ENCODE measurements around the gene TMEM168.
"Not testable (repeated sequence)": the region's sequence is repeated elsewhere in the genome, so short reads cannot be mapped to it uniquely, and the experiment has no call there.

TMEM168 gene

GRCh38 chr7:112777406-112777805, 12.8 kb downstream of the TMEM168 start:
- no peak for DNase-seq

DNA sequence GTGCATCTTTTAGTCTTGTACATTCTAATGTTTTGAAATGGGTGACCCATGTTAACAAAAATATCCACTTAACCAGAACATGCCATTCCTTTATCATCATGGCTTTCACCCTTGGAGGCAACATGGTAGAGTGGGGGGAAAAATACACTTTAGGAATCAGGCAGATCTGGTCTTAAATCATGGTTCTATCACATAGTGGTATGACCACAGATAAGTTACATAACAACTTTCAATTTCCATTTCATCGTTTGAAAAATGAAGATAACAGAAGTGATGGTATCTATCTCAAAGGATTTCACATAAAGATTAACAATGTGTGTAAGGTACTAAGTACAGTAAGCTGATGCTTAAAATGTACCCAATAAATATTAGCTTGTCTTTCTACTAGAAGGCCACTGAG, 19.0 kb downstream of the TMEM168 start:
- DNase-seq = no peak

DNA sequence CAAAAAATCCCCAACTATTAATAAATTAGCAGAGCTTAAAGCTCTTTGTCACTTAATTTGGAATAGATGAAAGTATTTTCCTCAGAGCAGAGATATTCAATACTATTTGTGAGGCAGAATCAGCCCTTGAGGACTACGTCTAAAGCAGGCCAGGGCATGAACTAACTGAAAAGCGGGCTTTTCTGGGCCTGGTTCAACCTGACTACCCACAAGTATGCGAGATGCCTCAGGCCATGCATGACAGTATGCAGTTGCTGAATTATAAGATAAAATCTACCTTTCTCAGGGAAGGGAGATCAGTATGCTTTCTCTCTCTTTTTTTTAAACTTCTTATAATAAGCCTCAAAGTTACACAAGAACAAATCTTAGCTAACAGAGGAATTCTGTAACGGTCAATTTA, 20.1 kb downstream of the TMEM168 start:
- no peak for DNase-seq

DNA sequence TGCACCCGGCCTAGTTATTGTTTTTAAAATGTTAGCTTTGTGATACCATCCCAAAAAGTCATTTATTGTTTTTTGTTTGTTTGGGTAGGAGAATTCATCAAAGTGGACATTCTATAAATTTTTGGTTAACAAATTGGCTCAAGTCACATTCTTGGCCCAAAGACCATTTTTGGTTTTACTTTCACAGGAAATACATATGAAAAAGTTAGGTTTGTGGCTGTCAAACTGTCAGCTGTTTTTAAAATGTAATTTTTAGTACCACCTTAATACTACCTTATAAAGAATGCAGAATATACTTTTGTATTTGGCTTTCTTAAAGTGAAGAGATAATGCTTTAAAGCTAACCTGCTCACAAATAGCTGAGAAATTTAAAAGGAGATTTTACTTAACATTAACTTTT, 25.1 kb downstream of the TMEM168 start:
- peak; percentile 10 for DNase-seq

DNA sequence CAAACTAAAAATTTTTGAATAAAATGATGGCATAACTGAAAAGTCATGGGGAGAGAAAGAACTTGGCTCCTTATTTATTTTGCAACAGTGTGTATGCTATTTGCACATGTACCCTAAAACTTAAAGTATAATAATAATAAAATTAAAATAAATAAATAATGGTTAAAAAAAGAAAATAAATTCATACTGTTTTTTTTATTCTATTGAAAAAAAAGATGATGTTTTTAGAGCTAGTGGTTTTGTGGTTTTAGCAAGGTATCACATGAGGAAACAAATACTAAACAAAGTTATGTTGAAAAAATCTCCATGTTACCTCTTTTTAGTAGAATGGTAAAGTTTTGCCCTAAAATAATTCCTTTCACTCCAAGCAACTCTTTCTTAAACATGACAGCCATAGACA, 26.2 kb downstream of the TMEM168 start:
- DNase-seq = no peak

GRCh38 chr7:112763298-112763697, 26.9 kb downstream of the TMEM168 start:
- DNase-seq = no peak

DNA sequence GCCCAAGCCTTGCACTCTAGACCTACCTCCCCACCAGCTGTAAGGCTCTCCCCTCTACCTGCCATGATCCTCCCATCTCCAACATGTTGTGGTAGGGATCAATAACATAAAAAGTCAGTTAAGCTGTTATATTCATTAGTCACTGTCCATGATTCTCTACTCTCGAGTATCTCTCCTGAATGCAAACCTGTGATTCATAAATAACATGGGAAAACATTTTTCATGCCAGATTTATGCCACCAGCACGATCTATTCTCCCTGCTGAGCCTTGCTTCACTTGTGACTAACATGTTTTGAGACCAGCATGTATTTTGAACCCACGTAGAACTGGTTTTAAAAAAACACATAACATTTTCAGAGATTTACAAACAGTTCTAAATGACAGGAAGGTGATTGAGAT, 30.3 kb downstream of the TMEM168 start:
- DNase-seq = no peak

DNA sequence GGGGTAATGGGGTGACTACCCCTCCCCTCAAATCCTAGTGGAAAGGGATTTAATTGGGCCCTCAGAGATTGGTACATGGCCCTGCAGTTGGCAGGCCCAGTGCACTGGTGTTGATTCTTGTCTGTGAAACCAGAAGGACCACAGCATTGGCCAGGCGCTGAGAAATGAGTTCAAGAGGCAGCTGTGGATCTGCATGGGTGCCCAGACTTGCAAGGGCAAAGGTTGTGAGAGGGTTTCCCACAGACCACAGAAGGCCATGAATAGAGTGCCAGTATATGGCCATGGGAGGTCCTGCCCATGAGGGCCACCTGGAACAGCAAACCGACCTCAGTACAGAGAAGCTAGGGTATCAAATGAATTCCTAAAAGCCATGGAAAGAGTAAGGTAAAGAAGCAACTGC, 32.9 kb downstream of the TMEM168 start:
- DNase-seq = no peak

DNA sequence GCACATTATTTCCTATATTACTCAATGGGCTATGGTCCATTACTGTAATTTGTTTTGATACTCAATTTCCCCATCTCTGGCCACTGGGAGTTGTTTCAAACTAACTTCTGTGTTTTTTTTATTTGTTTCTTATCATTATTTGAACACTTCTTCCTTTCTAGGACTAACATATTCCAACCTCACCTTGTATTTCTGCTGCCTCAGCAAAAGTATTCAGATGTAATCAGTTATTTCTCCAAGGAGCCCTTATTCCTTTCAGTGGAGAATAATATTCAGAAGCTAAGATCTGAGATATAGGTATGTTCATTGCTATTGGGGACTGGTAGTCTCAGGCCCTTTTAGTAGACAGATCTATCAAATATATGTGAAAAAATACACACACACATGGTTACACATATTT, 36.9 kb downstream of the TMEM168 start:
- no peak for DNase-seq

GRCh38 chr7:112752576-112752975, 37.6 kb downstream of the TMEM168 start:
- DNase-seq = no peak

GRCh38 chr7:112749775-112750174, 40.4 kb downstream of the TMEM168 start:
- DNase-seq = no peak

DNA sequence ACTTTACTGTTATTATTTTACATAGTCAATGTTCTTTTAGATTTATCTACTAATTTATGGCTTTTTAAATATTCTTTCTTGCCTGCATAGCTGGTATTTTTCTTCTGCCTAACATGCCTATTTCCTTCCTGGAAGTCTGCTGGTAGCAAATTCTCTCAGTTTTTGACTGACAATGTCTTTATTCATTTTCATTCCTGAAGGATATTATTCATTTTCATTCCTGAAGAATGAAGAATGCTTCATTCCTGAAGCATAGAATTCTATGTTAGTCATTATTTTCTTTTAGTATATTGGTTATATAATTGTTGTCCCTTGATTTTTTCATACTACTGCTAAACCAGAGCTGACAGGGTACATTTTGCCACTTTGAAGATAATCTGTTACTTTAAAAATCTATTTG, 41.8 kb downstream of the TMEM168 start:
- DNase-seq = no peak

GRCh38 chr7:112745635-112746034, 44.6 kb downstream of the TMEM168 start:
- DNase-seq = no peak

GRCh38 chr7:112744818-112745217, 45.4 kb downstream of the TMEM168 start:
- DNase-seq = no peak

- no peak for DNase-seq
These were observed 46.4 kb downstream of the TMEM168 start for GRCh38 chr7:112743811-112744210.

DNA sequence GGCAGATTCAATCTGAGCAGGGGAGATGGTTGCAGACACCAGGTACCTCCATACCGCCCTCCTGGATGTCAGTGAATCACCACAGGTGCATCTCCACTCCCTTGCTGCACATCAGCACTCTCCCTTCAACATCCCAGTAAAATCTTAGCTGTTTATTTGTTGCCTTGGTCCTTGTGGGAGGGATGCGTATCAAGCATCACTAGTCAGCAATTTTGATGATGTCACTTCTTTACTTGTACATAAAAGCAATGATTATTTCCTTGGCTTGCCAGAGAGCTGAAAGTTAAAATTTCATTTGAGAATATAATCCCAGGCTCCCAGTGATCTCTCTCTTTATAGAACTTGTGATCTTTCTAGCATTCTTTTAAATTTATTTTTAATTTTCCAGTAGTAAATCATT, 49.5 kb downstream of the TMEM168 start:
- DNase-seq = no peak

- DNase-seq = no peak
These were observed 50.6 kb downstream of the TMEM168 start for GRCh38 chr7:112739436-112740180.

DNA sequence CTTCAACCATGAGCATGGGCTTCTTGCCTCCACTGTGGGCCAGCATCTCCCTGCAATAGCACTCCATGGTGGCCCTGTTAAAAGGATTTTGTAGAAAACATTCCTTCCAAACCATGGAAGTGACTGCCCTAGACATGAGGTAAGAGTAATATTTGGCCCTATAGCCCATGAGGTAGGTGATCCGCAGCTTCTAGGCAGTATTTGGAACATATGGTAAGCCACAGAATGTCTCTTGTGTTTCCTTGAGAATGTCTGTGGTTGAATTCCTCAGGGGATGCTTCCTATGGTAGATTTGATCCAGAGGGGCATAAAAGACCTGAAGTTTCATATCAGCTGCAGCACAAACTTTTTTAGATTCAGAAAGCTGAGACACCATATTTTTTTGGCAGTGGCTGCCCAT, 54.9 kb downstream of the TMEM168 start:
- no peak for DNase-seq

DNA sequence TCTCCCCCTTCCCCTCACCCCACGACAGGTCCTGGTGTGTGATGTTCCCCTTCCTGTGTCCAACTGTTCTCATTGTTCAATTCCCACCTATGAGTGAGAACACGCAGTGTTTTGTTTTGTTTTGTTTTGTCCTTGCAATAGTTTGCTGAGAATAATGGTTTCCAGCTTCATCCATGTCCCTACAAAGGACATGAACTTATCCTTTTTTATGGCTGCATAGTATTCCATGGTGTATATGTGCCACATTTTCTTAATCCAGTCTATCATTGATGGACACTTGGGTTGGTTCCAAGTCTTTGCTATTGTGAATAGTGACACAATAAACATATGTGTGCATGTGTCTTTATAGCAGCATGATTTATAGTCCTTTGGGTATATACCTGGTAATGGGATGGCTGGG, 58.9 kb downstream of the TMEM168 start:
- not testable (repeated sequence) for DNase-seq

DNA sequence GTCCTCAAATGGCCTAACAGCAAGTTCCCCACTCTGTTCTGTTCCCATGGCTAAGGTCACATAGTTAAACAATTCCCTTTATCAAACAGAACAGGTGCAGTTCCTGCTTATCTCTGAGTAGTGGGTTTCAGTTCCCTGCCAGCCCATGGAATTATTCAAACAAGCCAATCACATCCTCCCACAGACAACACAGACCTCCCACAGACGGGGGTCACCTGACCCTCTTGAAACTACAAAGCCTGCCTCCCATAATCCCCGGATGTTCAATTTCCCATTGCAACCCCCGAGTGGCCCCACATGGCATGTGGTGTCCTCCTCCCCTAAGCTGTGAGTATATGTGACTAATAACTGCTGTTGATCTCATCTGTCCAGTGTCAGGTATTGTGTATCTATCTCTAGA, 64.1 kb downstream of the TMEM168 start:
- DNase-seq = no peak

DNA sequence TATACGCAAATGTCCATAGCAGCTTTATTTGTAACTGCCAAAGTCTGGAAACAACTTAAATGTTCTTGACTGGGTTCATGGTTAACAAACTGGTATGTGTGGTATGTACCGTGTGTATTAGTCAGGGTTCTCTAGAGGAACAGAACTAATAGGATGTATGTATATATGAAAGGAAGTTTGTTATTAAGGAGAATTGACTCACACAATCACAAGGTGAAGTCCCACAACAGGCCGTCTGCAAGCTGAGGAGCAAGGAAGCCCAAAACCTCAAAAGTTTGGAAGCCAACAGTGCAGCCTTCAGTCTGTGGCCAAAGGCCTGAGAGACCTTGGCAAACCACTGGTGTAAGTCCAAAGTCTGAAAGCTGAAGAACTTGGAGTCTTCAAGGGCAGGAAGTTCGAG, 66.8 kb downstream of the TMEM168 start:
- DNase-seq = no peak

GRCh38 chr7:112721366-112721765, 68.8 kb downstream of the TMEM168 start:
- no peak for DNase-seq

GRCh38 chr7:112715525-112715924, 74.7 kb downstream of the TMEM168 start:
- DNase-seq = no peak

DNA sequence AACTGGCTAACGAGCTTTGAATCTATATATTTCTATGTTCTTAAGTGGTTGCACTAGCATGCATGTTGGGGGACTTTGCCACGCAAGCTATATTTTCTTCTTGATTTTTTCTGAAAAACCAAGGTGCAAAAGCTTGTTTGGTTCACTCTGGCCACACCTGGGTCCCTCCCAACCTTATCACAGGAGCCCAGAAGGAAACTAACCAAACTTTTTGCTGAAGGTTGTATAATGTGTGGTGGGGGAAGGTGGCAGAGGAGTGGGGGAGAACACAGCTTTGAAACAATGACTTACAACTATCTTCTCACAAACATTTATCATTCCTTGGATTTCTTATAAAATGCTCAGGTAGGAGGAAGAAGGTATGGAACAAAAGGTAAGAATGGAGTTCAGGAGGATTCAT, 75.3 kb downstream of the TMEM168 start:
- no peak for DNase-seq
